ENCODE measurements around the gene PYM1.

Gene PYM1

DNA sequence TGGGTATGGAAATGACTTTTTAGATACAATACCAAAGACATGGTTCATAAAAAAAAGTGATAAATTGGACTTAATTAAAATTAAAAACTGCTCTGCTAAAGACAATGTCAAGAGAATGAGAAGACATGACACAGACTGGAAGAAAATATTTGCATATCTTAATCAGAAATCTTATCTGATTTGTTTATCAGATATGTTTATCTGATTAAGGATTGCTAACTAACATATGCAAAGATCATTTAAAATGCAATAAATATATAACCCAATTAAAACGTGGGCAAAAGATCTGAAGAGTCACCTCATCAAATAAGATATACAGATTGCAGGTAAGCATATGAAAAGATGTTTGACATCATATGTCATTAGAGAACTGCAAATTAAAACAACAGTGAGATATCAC, 75.0 kb downstream of the PYM1 start:
- Histone ChIP-seq H2AK5ac (ENCODE audit: low read length) (no peak overlapping the region), H3K4me2 (ENCODE audit: low read length) (no peak overlapping the region), H2BK12ac (ENCODE audit: low read length) (no peak overlapping the region), H2BK5ac (ENCODE audit: low read depth, low read length, poor library complexity) (no peak overlapping the region), H2AFZ (ENCODE audit: insufficient read depth, low read length, poor library complexity) (no peak overlapping the region), H3K9ac (ENCODE audit: low read length) (no peak overlapping the region), H4K12ac (ENCODE audit: low read depth, low read length) (no peak overlapping the region), H3K4me1 (ENCODE audit: control insufficient read depth in 1 of 2, insufficient read depth in 2 of 2, low read length in 2 of 2) (peaks cover 0 to 2% of the 10 kb centered on the region in 2 experiments), H4K91ac (ENCODE audit: low read depth, low read length) (no peak overlapping the region), H3K79me1 (ENCODE audit: low read length) (peaks cover 2% of the 10 kb centered on the region), H3K14ac (ENCODE audit: low read length) (no peak overlapping the region), H3K36me3 (ENCODE audit: control insufficient read depth in 1 of 2, insufficient read depth in 2 of 2, low read length in 2 of 2) (no peaks in the 10 kb centered on the region), H3K79me2 (ENCODE audit: control insufficient read depth, insufficient read depth, low read length, poor library complexity) (no peaks in the 10 kb centered on the region), H3K23ac (ENCODE audit: low read length) (no peak overlapping the region), H3K27me3 (ENCODE audit: insufficient read depth, low read length) (no peaks in the 10 kb centered on the region), H3K18ac (ENCODE audit: low read length) (no peak overlapping the region), H3K9me3 (ENCODE audit: insufficient read depth, low read depth, low read length) (no peaks in the 10 kb centered on the region), H2BK120ac (ENCODE audit: insufficient read depth, low read length, poor library complexity) (no peak overlapping the region), H4K8ac (ENCODE audit: low read depth, low read length) (no peak overlapping the region), H3K4me3 (ENCODE audit: low read depth, low read length) (no peak overlapping the region), H3K27ac (ENCODE audit: low read depth, low read length) (no peak overlapping the region), H3K4ac (ENCODE audit: low read depth, low read length) (no peak overlapping the region)
- WGBS (ENCODE audit: extremely low coverage, insufficient coverage, insufficient read length): no CpG with 5 or more reads among the region's 1 CpG
- no peak for DNase-seq
